Body of pancreas (tissue), 4 donors: Measurements from ENCODE around the gene LAPTM5. TPM values are rescaled to one million over a fixed set of nuclear protein-coding genes. Genes with fewer than 3 reads are reported as not detected.
A peak's percentile ranks its signal among the peaks of the same experiment; 100 is the strongest.

ENCODE experiments used
- ATAC-seq: fragments of 150-250 bp; one replicate; pipeline ENCODE4 v1.9.1; 2016
- DNase-seq, 4 donors: peaks; one replicate each; pipeline ENCODE4 v3.0.0-alpha.2; 2019
- H3K27ac ChIP-seq, 4 donors: fragments of 200-600 bp; sonication (generic); 1 replicate in 3 of 4; 2 replicates in 1 of 4; pipeline versions ENCODE4 v1.5.1 to v1.6.1; 2016 to 2019; ENCODE audit warnings: mild to moderate bottlenecking in 1 of 4, mixed read lengths in 1 of 4, moderate library complexity in 1 of 4
- H3K27me3 ChIP-seq, 2 donors: fragments of 200-600 bp; sonication (generic); one replicate each; pipeline ENCODE4 v1.6.0; 2016; ENCODE audit warnings: mild to moderate bottlenecking in 1 of 2
- H3K36me3 ChIP-seq, 2 donors: fragments of 200-600 bp; sonication (generic); replicated peaks in 1 of 2; 2 replicates each; pipeline ENCODE4 v1.5.1; 2016; ENCODE audit warnings: low read depth in 2 of 2; ENCODE audit not compliant: insufficient read depth in 1 of 2
- H3K4me1 ChIP-seq: fragments of 200-600 bp; sonication (generic); one replicate; pipeline ENCODE4 v1.6.0; 2016
- H3K4me3 ChIP-seq, 2 donors: fragments of 200-600 bp; sonication (generic); 1 replicate in 1 of 2; 2 replicates in 1 of 2; pipeline ENCODE4 v1.5.1; 2016 to 2019
- H3K9me3 ChIP-seq, 3 donors: fragments of 200-600 bp; sonication (generic); 1 replicate in 2 of 3; 2 replicates in 1 of 3; pipeline ENCODE4 v1.5.1; 2016
- CTCF ChIP-seq, 7 experiments: fragments of 450-650 bp in 4 of 7; fragments of 200-600 bp in 3 of 7; sonication (generic) in 3 of 7; IDR thresholded peaks; one replicate each; pipeline ENCODE4 v1.5.1; 2016 to 2019; ENCODE audit warnings: antibody characterized with exemption in 7 of 7
- POLR2A ChIP-seq, 3 donors: fragments of 450-650 bp; IDR thresholded peaks; one replicate each; pipeline ENCODE4 v1.6.1; 2016; ENCODE audit warnings: antibody characterized with exemption in 3 of 3, mild to moderate bottlenecking in 2 of 3
- WGBS, 2 donors: methylation state at CpG; one replicate each; pipeline ENCODE4 v1.1.5; 2017; 5-methylcytosine and 5-hydroxymethylcytosine counted together
- intact Hi-C: fragments of 100-400 bp; cut with DNase I; formaldehyde crosslinking; loops from one replicate; pipeline ENCODE4 v1.15.1; 2023
- total RNA-seq, 2 donors: library from RNA; depleted of rRNA; stranded (reverse); fragments of >200 nt; gene quantifications; one replicate each; pipeline ENCODE4 v1.1.0, GENCODE V29; 2016

Gene LAPTM5
- total RNA-seq, 2 donors from 2014 or later, result 6.3 to 25.2 TPM

DNA sequence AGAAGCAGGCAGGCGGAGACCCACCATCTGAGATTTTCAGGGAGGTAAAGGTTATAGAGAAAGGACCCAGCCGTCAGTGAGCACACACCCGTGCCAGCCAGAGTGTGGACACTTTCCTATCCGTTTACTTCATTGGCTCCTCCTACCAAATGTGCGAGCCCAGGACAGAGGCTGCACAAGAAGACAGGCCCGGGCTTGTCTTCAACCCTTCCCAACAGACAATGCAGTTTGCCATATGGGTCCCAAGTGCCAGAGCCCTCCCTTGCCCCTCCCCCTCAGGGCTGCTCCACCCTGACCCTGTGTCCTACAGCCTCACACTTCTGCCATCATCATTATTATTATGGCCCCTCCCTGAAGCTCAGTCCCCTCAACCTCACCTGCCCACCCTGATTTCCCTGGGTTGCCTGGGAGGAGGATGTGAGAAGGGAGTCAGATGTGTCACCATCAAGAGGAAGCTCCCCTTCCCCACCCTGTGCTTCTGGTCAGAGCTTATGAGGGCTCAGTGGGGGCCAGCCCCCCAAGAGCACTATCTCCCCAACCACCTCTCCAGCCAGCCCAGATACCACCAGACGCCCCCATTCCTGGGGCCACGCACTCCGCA, 9.4 kb downstream of the LAPTM5 start:
- ATAC-seq (no peak), DNase-seq (no peak)
- no peaks in the 10 kb centered on the region for H3K27me3 ChIP-seq
- H3K27ac ChIP-seq, result peak overlapping the region in 1 of 4 donors; percentile 54
- peaks cover 7% of the 10 kb centered on the region for H3K4me1 ChIP-seq
- 43 to 63% methylated on average over 8 to 9 of the region's 9 CpGs for WGBS, 2 donors
- no peaks in the 10 kb centered on the region for H3K9me3 ChIP-seq
- TF ChIP-seq CTCF (IDR thresholded peaks at IDR 0.05) (no peak), POLR2A (IDR thresholded peaks at IDR 0.05) (no peak)
- H3K36me3 ChIP-seq, result no peaks in the 10 kb centered on the region
- intact Hi-C loops, result no loop called here
- no peak overlapping the region for H3K4me3 ChIP-seq

DNA sequence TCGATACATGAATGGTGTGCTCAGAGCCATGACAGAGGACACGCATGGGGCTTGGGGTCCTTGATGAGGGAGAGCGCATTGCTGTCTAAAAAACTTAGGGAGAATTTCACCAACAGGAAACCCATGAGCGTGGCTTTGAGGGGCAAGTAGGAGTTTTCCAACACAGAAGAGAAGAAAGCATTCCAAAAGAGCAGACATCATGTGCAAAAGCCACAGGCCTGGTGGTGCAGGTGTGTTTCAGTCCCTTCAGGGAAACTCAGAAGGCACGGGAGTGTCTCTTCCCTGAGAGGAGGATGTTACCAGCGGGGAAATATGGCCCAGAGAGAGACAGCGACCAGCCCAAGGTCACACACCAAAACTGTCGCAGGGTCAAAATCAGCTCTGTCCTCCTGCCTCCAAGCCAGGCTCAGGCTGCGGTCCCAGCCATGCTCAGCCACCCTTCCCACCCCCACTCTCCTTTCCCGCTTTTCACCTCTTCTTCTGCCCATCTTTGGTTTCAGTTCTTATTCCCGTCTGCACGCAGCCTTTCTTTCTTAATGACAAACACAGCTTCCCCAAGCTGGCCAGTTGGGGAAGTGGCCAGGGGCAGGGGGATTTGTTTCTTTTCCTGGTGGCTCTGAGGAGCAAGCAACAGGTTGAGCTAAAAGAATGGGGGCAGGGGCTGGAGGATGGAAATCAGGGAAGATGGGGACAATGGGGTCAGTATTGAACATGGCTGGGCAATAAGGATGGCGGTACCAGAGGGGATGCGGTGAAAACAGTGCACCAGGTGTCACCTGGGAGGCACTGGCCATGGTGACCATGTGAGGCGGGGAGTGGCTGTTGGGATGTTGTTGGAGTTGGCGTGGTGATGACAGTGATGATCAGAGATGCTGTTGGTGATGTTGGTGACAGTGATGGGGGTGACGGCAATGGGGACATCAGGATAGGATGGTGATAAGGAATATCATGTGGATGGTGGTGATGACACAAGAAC, 10.3 kb downstream of the LAPTM5 start:
- H3K4me3 ChIP-seq, result no peak overlapping the region
- intact Hi-C loops, result no loop called here
- DNase-seq (peak in 1 of 4 donors; percentile 37), ATAC-seq (no peak)
- no peaks in the 10 kb centered on the region for H3K9me3 ChIP-seq
- H3K27ac ChIP-seq, result peak overlapping the region in 1 of 4 donors; percentile 14
- H3K36me3 ChIP-seq, result no peaks in the 10 kb centered on the region
- H3K27me3 ChIP-seq, result no peaks in the 10 kb centered on the region
- H3K4me1 ChIP-seq, result peaks cover 7% of the 10 kb centered on the region
- 75 to 83% methylated on average over 17 of the region's 17 CpGs for WGBS, 2 donors
- TF ChIP-seq CTCF (IDR thresholded peaks at IDR 0.05) (no peak), POLR2A (IDR thresholded peaks at IDR 0.05) (no peak)

DNA sequence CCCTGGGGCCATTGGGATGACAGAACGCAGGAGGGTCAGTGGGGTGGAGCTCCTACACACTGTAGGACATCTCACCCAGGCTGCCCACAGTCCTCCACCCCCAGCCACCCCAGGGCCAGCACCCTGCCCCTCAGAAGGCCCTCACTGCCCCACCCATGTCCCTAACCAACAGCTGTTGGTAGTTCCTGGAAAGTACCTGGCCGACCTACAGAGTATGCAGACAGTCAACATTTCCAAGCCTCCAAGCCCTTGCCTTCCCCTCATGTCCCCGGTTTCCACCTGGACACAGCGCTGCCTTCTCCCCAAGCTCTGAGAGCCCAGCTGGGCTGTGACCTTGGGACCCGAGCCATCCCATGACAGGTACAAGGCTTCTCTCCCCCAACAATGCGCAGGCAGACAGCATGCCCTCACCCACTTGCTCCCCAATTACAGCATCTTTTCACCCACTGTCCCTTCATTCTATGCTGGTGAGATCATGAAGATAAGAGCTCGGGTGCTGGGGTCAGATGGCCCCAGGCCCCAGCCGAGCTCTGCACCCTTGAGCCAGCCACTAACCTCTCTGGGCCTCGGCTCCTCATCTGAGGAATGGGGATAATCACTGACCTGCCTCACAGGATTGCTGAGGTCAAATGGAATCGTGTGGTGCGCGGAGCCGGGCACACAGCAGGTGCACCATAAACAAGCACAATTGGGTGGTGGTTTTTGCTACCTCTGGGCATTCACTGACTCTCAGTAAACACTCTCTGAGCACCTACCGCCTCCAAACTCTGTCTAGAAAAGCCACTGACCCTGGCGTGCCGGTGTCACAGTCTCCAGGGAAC, 11.2 kb downstream of the LAPTM5 start:
- no peak overlapping the region for H3K4me3 ChIP-seq
- DNase-seq, result peak in 1 of 4 donors; percentile 33
- peak; percentile 41 for ATAC-seq
- peak overlapping the region in 2 of 4 donors; percentile 11 to 14 for H3K27ac ChIP-seq
- no peaks in the 10 kb centered on the region for H3K36me3 ChIP-seq
- 48 to 57% methylated on average over 14 to 16 of the region's 16 CpGs for WGBS, 2 donors
- peaks cover 7% of the 10 kb centered on the region for H3K4me1 ChIP-seq
- intact Hi-C loops, result no loop called here
- no peaks in the 10 kb centered on the region for H3K27me3 ChIP-seq
- no peak for TF ChIP-seq POLR2A (IDR thresholded peaks at IDR 0.05)
- TF ChIP-seq CTCF (IDR thresholded peaks at IDR 0.05), result no peak
- H3K9me3 ChIP-seq, result no peaks in the 10 kb centered on the region

DNA sequence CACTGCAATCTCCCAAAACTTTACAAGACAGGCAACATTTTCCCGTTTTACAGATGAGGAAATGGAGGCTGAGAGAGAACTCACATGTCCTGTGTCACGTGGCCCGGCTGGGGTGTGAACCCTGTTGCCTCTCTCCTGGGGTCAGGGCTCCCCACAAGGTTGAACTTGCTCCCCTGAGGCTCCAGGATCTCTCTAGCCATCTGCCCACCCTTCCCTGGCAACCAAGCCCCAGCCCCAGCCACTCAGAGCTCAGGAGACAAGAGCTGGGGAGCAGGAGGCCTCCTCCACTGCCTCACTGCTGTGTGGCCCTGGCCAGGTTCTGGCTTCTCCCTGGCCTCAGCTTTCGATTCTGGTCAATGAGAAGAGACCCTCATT, 11.8 kb downstream of the LAPTM5 start:
- intact Hi-C loops, result no loop called here
- Histone ChIP-seq H3K27ac (peak overlapping the region in 2 of 4 donors; percentile 11 to 14), H3K36me3 (no peaks in the 10 kb centered on the region), H3K4me1 (peaks cover 7% of the 10 kb centered on the region), H3K9me3 (no peaks in the 10 kb centered on the region), H3K4me3 (no peak overlapping the region), H3K27me3 (no peaks in the 10 kb centered on the region)
- WGBS, 2 donors, result 51 to 68% methylated on average over 3 to 4 of the region's 4 CpGs
- ATAC-seq, result no peak
- no peak for DNase-seq
- TF ChIP-seq CTCF (IDR thresholded peaks at IDR 0.05) (no peak), POLR2A (IDR thresholded peaks at IDR 0.05) (no peak)
